Spleen (tissue), 11 donors: ENCODE results near the gene GARRE1. TPM values are rescaled to one million over a fixed set of nuclear protein-coding genes. Genes with fewer than 3 reads are reported as not detected.

ENCODE experiments used
- DNase-seq: peaks from one replicate; pipeline ENCODE4 v3.0.0-alpha.2; 2020
- H3K27ac ChIP-seq, 8 donors: fragments of 200-600 bp; sonication (generic) in 7 of 8; 1 replicate in 4 of 8; 2 replicates in 4 of 8; pipeline versions ENCODE4 v1.5.0 to v1.8.0; 2016 to 2021; ENCODE audit warnings: inconsistent platforms in 4 of 8, mild to moderate bottlenecking in 4 of 8, moderate library complexity in 1 of 8
- H3K27me3 ChIP-seq, 7 donors: fragments of 200-600 bp; sonication (generic) in 6 of 7; replicated peaks in 1 of 7; 1 replicate in 4 of 7; 2 replicates in 3 of 7; pipeline versions ENCODE4 v1.5.0 to v1.8.0; 2016 to 2021; ENCODE audit warnings: inconsistent platforms in 3 of 7, mild to moderate bottlenecking in 1 of 7
- H3K36me3 ChIP-seq, 6 donors: fragments of 200-600 bp; sonication (generic) in 5 of 6; 1 replicate in 4 of 6; 2 replicates in 2 of 6; pipeline versions ENCODE4 v1.5.0 to v1.8.0; 2016 to 2021; ENCODE audit warnings: inconsistent platforms in 2 of 6
- H3K4me1 ChIP-seq, 6 donors: fragments of 200-600 bp; sonication (generic) in 5 of 6; 1 replicate in 3 of 6; 2 replicates in 3 of 6; pipeline versions ENCODE4 v1.5.0 to v1.8.0; 2016 to 2021; ENCODE audit warnings: inconsistent platforms in 3 of 6
- H3K4me3 ChIP-seq, 8 donors: fragments of 200-600 bp; sonication (generic) in 7 of 8; 1 replicate in 4 of 8; 2 replicates in 4 of 8; pipeline versions ENCODE4 v1.5.0 to v1.8.0; 2016 to 2021; ENCODE audit warnings: inconsistent platforms in 4 of 8, mild to moderate bottlenecking in 4 of 8, moderate library complexity in 2 of 8
- H3K9me3 ChIP-seq, 8 donors: fragments of 200-600 bp; sonication (generic) in 7 of 8; 1 replicate in 4 of 8; 2 replicates in 4 of 8; pipeline versions ENCODE4 v1.5.0 to v1.8.0; 2016 to 2021; ENCODE audit warnings: inconsistent platforms in 4 of 8
- CTCF ChIP-seq, 11 experiments: fragments of 200-600 bp in 7 of 11; fragments of 450-650 bp in 4 of 11; sonication (generic) in 4 of 11; IDR thresholded peaks in 8 of 11; conservative IDR thresholded peaks in 3 of 11; 1 replicate in 7 of 11; 2 replicates in 4 of 11; pipeline versions ENCODE4 v1.4.0 to v1.8.0; 2016 to 2021; ENCODE audit warnings: antibody characterized with exemption in 11 of 11, inconsistent platforms in 4 of 11, mild to moderate bottlenecking in 1 of 11
- POLR2A ChIP-seq, 3 donors: fragments of 450-650 bp; IDR thresholded peaks; one replicate each; pipeline ENCODE4 v1.5.1; 2017; ENCODE audit warnings: antibody characterized with exemption in 3 of 3, mild to moderate bottlenecking in 1 of 3
- POLR2AphosphoS5 ChIP-seq, 3 donors: sonication (generic); formaldehyde crosslinking; IDR thresholded peaks; one replicate each; pipeline ENCODE4 v1.5.1; 2017; ENCODE audit warnings: antibody characterized with exemption in 3 of 3
- WGBS, 5 donors: extraction: QIAGEN DNeasy Blood & Tissue Kit in 3 of 5; methylation state at CpG; one replicate each; pipeline versions ENCODE4 v1.1.5 to v1.1.7; 2013 to 2018; 5-methylcytosine and 5-hydroxymethylcytosine counted together
- intact Hi-C: fragments of 100-400 bp; cut with DNase I; formaldehyde crosslinking; loops from one replicate; pipeline ENCODE4 v1.15.0; 2023; ENCODE audit warnings: low total_unique reads
- polyA plus RNA-seq, 3 donors: library from polyadenylated mRNA; stranded (reverse); fragments of 200-250 nt; gene quantifications; one replicate each; pipeline ENCODE4 v1.2.1, GENCODE V29; 2013
- total RNA-seq, 7 donors: library from RNA; depleted of rRNA in 3 of 7; stranded (reverse); fragments of >200 nt in 3 of 7; fragmentation: NEBNext Ultra II Directional in 4 of 7; extraction: Animal tissue kit (Norgen Biotek cat#: 25700) in 4 of 7; gene quantifications; one replicate each; pipeline versions ENCODE4 v1.1.0 to v1.2.1, GENCODE V29; 2016 to 2021
- donor health status: healthy with polysubstance abuse.
- donor health status: DM: no; HTN: no; CAD: no; lungs with moderate emphysema.
- donor health status: DM: no; HTN: no; CAD: no.
- donor health status: Bipolar disorder and iron deficiency.
- donor health status: healthy.
- donor health status: DM: no; HTN: no; CAD: no.
- donor health status: DM: yes; HTN: yes; CAD: no.

The GARRE1 gene
- total and polyA plus RNA-seq, 10 donors = 6.2 to 70.6 (median 43.4) TPM

GRCh38 chr19:34300962-34301361, 46.6 kb downstream of the GARRE1 start:
- Histone ChIP-seq H3K4me3 (no peak overlapping the region), H3K36me3 (peaks cover 0 to 78% (median 21%) of the 10 kb centered on the region in 6 donors), H3K4me1 (peaks cover 0 to 9% (median under 1%) of the 10 kb centered on the region in 6 donors), H3K9me3 (no peaks in the 10 kb centered on the region), H3K27me3 (no peaks in the 10 kb centered on the region), H3K27ac (peak overlapping the region in 1 of 8 donors; percentile 25)
- no peak for TF ChIP-seq CTCF (IDR thresholded peaks at IDR 0.05 in 8 of 11, conservative IDR thresholded peaks at IDR 0.05 in 3 of 11)
- no peak for TF ChIP-seq POLR2AphosphoS5 (IDR thresholded peaks at IDR 0.05)
- TF ChIP-seq POLR2A (IDR thresholded peaks at IDR 0.05) = no peak
- no peak for DNase-seq
- WGBS, 5 donors = 91 to 97% (median 94%) methylated on average over 3 of the region's 3 CpGs
- intact Hi-C loops = no loop called here

Other genes with a start within 250 kb of the GARRE1 start
- 100 to 1,000 TPM; 116 to 187 (median 134) TPM for gene LSM14A, start 82.0 kb upstream of the GARRE1 start, total RNA-seq
- 10 to 100 TPM; 46.8 to 78.2 (median 59.7) TPM for gene LSM14A, start 82.0 kb upstream of the GARRE1 start, polyA plus RNA-seq
- 100 to 1,000 TPM in 6 of 7 donors, 10 to 100 TPM in 1; 96.6 to 257 (median 171) TPM for gene GPI, start 110.6 kb downstream of the GARRE1 start, total RNA-seq
- 10 to 100 TPM; 57.5 to 76.9 (median 63.7) TPM for gene GPI, start 110.6 kb downstream of the GARRE1 start, polyA plus RNA-seq
- 10 to 100 TPM in 4 of 7 donors, 1 to 10 TPM in 3; 5.2 to 19.7 (median 10.7) TPM for gene PDCD2L, start 149.8 kb downstream of the GARRE1 start, total RNA-seq
- gene PDCD2L, start 149.8 kb downstream of the GARRE1 start, polyA plus RNA-seq = 10 to 100 TPM; 11.1 to 13.3 (median 12.8) TPM
- 10 to 100 TPM; 55.2 to 71.9 (median 63.0) TPM for gene UBA2, start 173.8 kb downstream of the GARRE1 start, total RNA-seq
- 10 to 100 TPM; 44.6 to 67.5 (median 62.2) TPM for gene UBA2, start 173.8 kb downstream of the GARRE1 start, polyA plus RNA-seq
- gene WTIP, start 227.2 kb downstream of the GARRE1 start, total RNA-seq = 10 to 100 TPM in 3 of 7 donors, 1 to 10 TPM in 4; 3.1 to 14.1 (median 8.9) TPM
- 1 to 10 TPM in 2 of 3 donors, under 1 TPM in 1; 0.78 to 3.8 (median 2.6) TPM for gene WTIP, start 227.2 kb downstream of the GARRE1 start, polyA plus RNA-seq